ENCODE results near the gene TKT. TPM values are rescaled to one million over a fixed set of nuclear protein-coding genes. Genes with fewer than 3 reads are reported as not detected.

TKT gene
- total RNA-seq, 6 experiments from 2014 or later = 335 to 562 (median 471) TPM

GRCh38 chr3:53238051-53238850, 17.6 kb downstream of the TKT start:
- Mint-ChIP-seq H3K4me3 (peak overlapping the region; percentile 52; the same call in 1 of the 2 replicates), H3K9me3 (no peaks in the 10 kb centered on the region), H3K4me1 (ENCODE audit: low read depth) (peaks cover 82% of the 10 kb centered on the region), H3K36me3 (ENCODE audit: low read depth) (peaks cover 53% of the 10 kb centered on the region), H3K27me3 (ENCODE audit: insufficient read depth) (no peaks in the 10 kb centered on the region; the same call in 1 of the 2 replicates), H3K27ac (peak overlapping the region; percentile 95)
- DNase-seq = peak; percentile 97
- TF ChIP-seq CTCF (IDR thresholded peaks at IDR 0.05) = no peak

- Mint-ChIP-seq H3K4me1 (ENCODE audit: low read depth) (peaks cover 65% of the 10 kb centered on the region), H3K4me3 (peak overlapping the region; percentile 46; the same call in 1 of the 2 replicates), H3K36me3 (ENCODE audit: low read depth) (peaks cover 45% of the 10 kb centered on the region), H3K27me3 (ENCODE audit: insufficient read depth) (no peaks in the 10 kb centered on the region; the same call in 1 of the 2 replicates), H3K27ac (peak overlapping the region; percentile 95), H3K9me3 (no peaks in the 10 kb centered on the region)
- TF ChIP-seq CTCF (IDR thresholded peaks at IDR 0.05) = no peak
- DNase-seq = peak; percentile 85
Observed at GRCh38 chr3:53236112-53236841, 19.5 kb downstream of the TKT start.

GRCh38 chr3:53235545-53235944, 20.3 kb downstream of the TKT start:
- no peak for TF ChIP-seq CTCF (IDR thresholded peaks at IDR 0.05)
- Mint-ChIP-seq H3K4me1 (ENCODE audit: low read depth) (peaks cover 62% of the 10 kb centered on the region), H3K4me3 (no peak overlapping the region), H3K27ac (peak overlapping the region; percentile 95), H3K36me3 (ENCODE audit: low read depth) (peaks cover 45% of the 10 kb centered on the region), H3K27me3 (ENCODE audit: insufficient read depth) (peaks cover 2% of the 10 kb centered on the region; the same call in 1 of the 2 replicates), H3K9me3 (no peaks in the 10 kb centered on the region)
- DNase-seq = no peak

- Mint-ChIP-seq H3K4me1 (ENCODE audit: low read depth) (peaks cover 55% of the 10 kb centered on the region), H3K4me3 (no peak overlapping the region), H3K27ac (peak overlapping the region; percentile 58), H3K36me3 (ENCODE audit: low read depth) (peaks cover 41% of the 10 kb centered on the region), H3K27me3 (ENCODE audit: insufficient read depth) (peaks cover 2% of the 10 kb centered on the region; the same call in 1 of the 2 replicates), H3K9me3 (no peaks in the 10 kb centered on the region)
- no peak for TF ChIP-seq CTCF (IDR thresholded peaks at IDR 0.05)
- no peak for DNase-seq
Observed at GRCh38 chr3:53234841-53235232, 21.0 kb downstream of the TKT start.

- H3K4me1 Mint-ChIP-seq (ENCODE audit: low read depth) = peaks cover 49% of the 10 kb centered on the region
- no peak for TF ChIP-seq CTCF (IDR thresholded peaks at IDR 0.05)
- peaks cover 35% of the 10 kb centered on the region for H3K36me3 Mint-ChIP-seq (ENCODE audit: low read depth)
- peaks cover 2% of the 10 kb centered on the region; the same call in 1 of the 2 replicates for H3K27me3 Mint-ChIP-seq (ENCODE audit: insufficient read depth)
- H3K9me3 Mint-ChIP-seq = no peaks in the 10 kb centered on the region
- DNase-seq = no peak
- peak overlapping the region; percentile 82 for H3K27ac Mint-ChIP-seq
- no peak overlapping the region for H3K4me3 Mint-ChIP-seq
Observed at GRCh38 chr3:53234130-53234840, 21.5 kb downstream of the TKT start.
